HL-60 (cell line): Measurements from ENCODE around the gene RBFOX2.
"Not testable (repeated sequence)": the region's sequence is repeated elsewhere in the genome, so short reads cannot be mapped to it uniquely, and the experiment has no call there.

Source experiments
- DNase-seq, 2 experiments: peaks; one replicate each; pipeline ENCODE4 v3.0.0-alpha.2; 2010 to 2020; ENCODE audit warnings: low read depth in 1 of 2, low spot score in 1 of 2
- H3K27ac ChIP-seq: fragments of 250-450 bp; sonication (Bioruptor Pico); replicated peaks from 2 replicates; pipeline ENCODE4 v1.5.1; 2020; ENCODE audit warnings: mild to moderate bottlenecking, moderate library complexity
- H3K27me3 ChIP-seq: fragments of 250-450 bp; sonication (Bioruptor Pico); 2 replicates; pipeline ENCODE4 v1.5.1; 2021; ENCODE audit warnings: mild to moderate bottlenecking, moderate library complexity; ENCODE audit not compliant: insufficient read depth, poor library complexity, severe bottlenecking
- H3K4me3 ChIP-seq: replicated peaks from 2 replicates; pipeline ENCODE4 v1.5.1; 2011; ENCODE audit warnings: mild to moderate bottlenecking, control low read depth, low read length; ENCODE audit not compliant: insufficient read depth
- GABPA ChIP-seq: IDR thresholded peaks from 2 replicates; pipeline ENCODE4 v1.6.1; 2012; ENCODE audit warnings: low read depth
- POLR2AphosphoS5 ChIP-seq: IDR thresholded peaks from 2 replicates; pipeline ENCODE4 v1.6.1; 2012; ENCODE audit warnings: low read depth
- SPI1 ChIP-seq: IDR thresholded peaks from 2 replicates; pipeline ENCODE4 v1.6.1; 2012; ENCODE audit warnings: low read depth, mild to moderate bottlenecking, borderline replicate concordance
- TF ChIP-seq, protein P1 (sequence below): IDR thresholded peaks from 2 replicates; pipeline ENCODE4 v1.6.1; 2012; ENCODE audit warnings: low read depth; ENCODE audit not compliant: insufficient replicate concordance
- TF ChIP-seq, protein P2 (sequence below): IDR thresholded peaks from one replicate; pipeline ENCODE4 v1.5.1; 2011; ENCODE audit warnings: low read length, control low read depth, inconsistent platforms; ENCODE audit not compliant: insufficient read depth

The RBFOX2 gene

DNA sequence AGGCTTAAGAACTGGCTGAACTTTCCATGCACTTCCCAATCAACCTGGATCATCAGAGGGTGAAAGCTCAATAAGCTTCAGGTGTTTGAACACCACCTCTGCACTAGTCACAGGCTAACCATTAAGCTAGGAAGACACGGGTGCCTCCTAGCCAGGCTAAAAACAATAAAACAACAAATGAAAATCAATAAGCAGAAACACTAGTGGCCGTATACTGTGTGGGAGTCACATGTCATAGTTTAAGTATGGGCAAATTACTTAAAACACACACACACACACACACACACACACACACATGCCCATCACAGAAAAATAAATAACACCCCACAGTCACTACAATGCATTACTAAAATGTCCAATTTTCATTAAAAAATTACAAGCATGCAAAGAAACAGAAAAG is 225.7 kb downstream of the RBFOX2 start:
- DNase-seq: no peak
- H3K4me3 ChIP-seq: no peak overlapping the region
- no peak overlapping the region for H3K27ac ChIP-seq
- TF ChIP-seq SPI1: no peak
- TF ChIP-seq POLR2AphosphoS5: no peak
- TF ChIP-seq, protein P1, sequence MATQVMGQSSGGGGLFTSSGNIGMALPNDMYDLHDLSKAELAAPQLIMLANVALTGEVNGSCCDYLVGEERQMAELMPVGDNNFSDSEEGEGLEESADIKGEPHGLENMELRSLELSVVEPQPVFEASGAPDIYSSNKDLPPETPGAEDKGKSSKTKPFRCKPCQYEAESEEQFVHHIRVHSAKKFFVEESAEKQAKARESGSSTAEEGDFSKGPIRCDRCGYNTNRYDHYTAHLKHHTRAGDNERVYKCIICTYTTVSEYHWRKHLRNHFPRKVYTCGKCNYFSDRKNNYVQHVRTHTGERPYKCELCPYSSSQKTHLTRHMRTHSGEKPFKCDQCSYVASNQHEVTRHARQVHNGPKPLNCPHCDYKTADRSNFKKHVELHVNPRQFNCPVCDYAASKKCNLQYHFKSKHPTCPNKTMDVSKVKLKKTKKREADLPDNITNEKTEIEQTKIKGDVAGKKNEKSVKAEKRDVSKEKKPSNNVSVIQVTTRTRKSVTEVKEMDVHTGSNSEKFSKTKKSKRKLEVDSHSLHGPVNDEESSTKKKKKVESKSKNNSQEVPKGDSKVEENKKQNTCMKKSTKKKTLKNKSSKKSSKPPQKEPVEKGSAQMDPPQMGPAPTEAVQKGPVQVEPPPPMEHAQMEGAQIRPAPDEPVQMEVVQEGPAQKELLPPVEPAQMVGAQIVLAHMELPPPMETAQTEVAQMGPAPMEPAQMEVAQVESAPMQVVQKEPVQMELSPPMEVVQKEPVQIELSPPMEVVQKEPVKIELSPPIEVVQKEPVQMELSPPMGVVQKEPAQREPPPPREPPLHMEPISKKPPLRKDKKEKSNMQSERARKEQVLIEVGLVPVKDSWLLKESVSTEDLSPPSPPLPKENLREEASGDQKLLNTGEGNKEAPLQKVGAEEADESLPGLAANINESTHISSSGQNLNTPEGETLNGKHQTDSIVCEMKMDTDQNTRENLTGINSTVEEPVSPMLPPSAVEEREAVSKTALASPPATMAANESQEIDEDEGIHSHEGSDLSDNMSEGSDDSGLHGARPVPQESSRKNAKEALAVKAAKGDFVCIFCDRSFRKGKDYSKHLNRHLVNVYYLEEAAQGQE: no peak
- no peak for TF ChIP-seq GABPA
- TF ChIP-seq, protein P2, sequence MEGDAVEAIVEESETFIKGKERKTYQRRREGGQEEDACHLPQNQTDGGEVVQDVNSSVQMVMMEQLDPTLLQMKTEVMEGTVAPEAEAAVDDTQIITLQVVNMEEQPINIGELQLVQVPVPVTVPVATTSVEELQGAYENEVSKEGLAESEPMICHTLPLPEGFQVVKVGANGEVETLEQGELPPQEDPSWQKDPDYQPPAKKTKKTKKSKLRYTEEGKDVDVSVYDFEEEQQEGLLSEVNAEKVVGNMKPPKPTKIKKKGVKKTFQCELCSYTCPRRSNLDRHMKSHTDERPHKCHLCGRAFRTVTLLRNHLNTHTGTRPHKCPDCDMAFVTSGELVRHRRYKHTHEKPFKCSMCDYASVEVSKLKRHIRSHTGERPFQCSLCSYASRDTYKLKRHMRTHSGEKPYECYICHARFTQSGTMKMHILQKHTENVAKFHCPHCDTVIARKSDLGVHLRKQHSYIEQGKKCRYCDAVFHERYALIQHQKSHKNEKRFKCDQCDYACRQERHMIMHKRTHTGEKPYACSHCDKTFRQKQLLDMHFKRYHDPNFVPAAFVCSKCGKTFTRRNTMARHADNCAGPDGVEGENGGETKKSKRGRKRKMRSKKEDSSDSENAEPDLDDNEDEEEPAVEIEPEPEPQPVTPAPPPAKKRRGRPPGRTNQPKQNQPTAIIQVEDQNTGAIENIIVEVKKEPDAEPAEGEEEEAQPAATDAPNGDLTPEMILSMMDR: no peak
- peaks cover 4% of the 10 kb centered on the region for H3K27me3 ChIP-seq

DNA sequence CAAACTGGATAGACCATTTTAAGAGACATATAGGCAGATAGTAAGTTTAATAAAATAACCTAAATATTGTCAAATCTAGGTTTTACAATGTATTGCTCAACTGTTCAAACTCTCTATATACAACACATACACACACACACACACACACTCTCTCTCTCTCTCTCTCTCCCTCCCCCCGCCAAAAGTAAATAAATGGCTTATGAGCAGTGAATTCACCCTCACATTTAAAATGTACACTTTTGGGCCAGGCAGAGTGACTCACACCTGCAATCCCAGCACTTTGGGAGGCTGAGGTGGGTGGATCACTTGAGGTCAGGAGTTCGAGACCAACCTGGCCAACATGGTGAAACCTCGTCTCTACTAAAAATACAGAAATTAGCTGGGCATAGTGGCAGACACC is 227.3 kb downstream of the RBFOX2 start:
- H3K4me3 ChIP-seq, H3K27me3 ChIP-seq, H3K27ac ChIP-seq, DNase-seq: not testable (repeated sequence)

DNA sequence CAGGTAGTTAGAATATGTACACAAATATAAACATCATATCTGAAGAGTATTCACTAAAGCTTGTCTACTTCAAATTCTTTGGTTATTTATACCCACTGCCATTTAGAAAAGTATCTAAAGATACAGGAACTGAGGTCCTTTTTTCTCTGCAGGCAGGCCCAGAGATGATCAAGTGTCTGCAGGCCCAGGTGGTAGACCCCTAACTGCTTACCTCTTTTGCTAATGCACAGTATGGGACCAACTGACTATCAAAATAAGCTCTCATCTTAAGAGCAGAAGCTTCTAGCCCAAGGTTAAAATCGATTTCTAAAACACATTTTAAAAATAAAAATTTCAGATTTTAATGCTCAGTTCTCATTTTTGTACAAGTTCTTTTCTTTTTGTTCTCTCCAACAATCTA is 229.5 kb downstream of the RBFOX2 start:
- H3K27me3 ChIP-seq: no peaks in the 10 kb centered on the region
- H3K4me3 ChIP-seq: no peak overlapping the region
- no peak for TF ChIP-seq SPI1
- TF ChIP-seq, protein P2: no peak
- no peak for TF ChIP-seq GABPA
- no peak for TF ChIP-seq POLR2AphosphoS5
- TF ChIP-seq, protein P1: no peak
- H3K27ac ChIP-seq: no peak overlapping the region
- DNase-seq: no peak

DNA sequence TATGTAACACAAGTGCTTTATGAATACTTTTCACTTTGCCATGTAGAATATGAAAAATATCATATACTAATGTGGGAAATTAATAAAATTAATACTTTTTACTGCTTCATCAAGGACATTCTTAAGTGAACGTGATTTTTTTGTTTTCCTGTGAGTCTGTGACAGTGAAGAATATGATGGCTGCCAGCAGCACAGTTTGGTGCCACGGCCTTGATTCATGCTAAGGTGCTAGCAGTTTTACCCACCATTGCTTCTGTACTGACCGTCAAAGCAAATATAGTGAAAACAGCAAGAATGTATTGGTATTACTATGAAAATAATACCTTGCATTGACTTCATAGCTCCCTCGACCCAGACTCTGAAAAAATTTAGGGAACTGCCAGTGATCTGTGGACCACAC is 231.2 kb downstream of the RBFOX2 start:
- DNase-seq: no peak
- no peak overlapping the region for H3K4me3 ChIP-seq
- TF ChIP-seq, protein P2: no peak
- TF ChIP-seq, protein P1: no peak
- no peak for TF ChIP-seq GABPA
- no peak for TF ChIP-seq SPI1
- no peak for TF ChIP-seq POLR2AphosphoS5
- H3K27ac ChIP-seq: no peak overlapping the region
- H3K27me3 ChIP-seq: no peaks in the 10 kb centered on the region
